Esophagus squamous epithelium (tissue), 4 donors: ENCODE measurements around the gene ZCWPW1.
"Not testable (repeated sequence)": the region's sequence is repeated elsewhere in the genome, so short reads cannot be mapped to it uniquely, and the experiment has no call there.

Source experiments
- CTCF ChIP-seq, 6 experiments: fragments of 450-650 bp in 4 of 6; fragments of 200-600 bp in 2 of 6; sonication (generic) in 2 of 6; IDR thresholded peaks; one replicate each; pipeline ENCODE4 v1.5.1; 2016 to 2019; ENCODE audit warnings: antibody characterized with exemption in 6 of 6, mild to moderate bottlenecking in 4 of 6, moderate library complexity in 4 of 6
- POLR2A ChIP-seq, 4 donors: fragments of 450-650 bp; IDR thresholded peaks; one replicate each; pipeline ENCODE4 v1.6.1; 2017; ENCODE audit warnings: antibody characterized with exemption in 4 of 4, mild to moderate bottlenecking in 4 of 4, moderate library complexity in 3 of 4

GRCh38 chr7:100447363-100447762 is 18.9 kb upstream of the ZCWPW1 start:
- not testable (repeated sequence) for TF ChIP-seq CTCF, POLR2A (IDR thresholded peaks at IDR 0.05)
